H4 (cell line): ENCODE results near the gene CALR. TPM values are rescaled to one million over a fixed set of nuclear protein-coding genes. Genes with fewer than 3 reads are reported as not detected.
"Not testable (repeated sequence)": the region's sequence is repeated elsewhere in the genome, so short reads cannot be mapped to it uniquely, and the experiment has no call there.

Experiments
- DNase-seq: peaks from one replicate; pipeline ENCODE4 v3.0.0-alpha.2; 2015; ENCODE audit warnings: low spot score
- total RNA-seq: library from RNA; depleted of rRNA; stranded (reverse); fragments of >200 nt; shearing (Covaris generic); gene quantifications from 2 replicates; pipeline ENCODE4 v1.2.3, GENCODE V29; 2014; rRNA removed

CALR gene
- total RNA-seq: 1,463 and 1,526 TPM in 2 replicates

DNA sequence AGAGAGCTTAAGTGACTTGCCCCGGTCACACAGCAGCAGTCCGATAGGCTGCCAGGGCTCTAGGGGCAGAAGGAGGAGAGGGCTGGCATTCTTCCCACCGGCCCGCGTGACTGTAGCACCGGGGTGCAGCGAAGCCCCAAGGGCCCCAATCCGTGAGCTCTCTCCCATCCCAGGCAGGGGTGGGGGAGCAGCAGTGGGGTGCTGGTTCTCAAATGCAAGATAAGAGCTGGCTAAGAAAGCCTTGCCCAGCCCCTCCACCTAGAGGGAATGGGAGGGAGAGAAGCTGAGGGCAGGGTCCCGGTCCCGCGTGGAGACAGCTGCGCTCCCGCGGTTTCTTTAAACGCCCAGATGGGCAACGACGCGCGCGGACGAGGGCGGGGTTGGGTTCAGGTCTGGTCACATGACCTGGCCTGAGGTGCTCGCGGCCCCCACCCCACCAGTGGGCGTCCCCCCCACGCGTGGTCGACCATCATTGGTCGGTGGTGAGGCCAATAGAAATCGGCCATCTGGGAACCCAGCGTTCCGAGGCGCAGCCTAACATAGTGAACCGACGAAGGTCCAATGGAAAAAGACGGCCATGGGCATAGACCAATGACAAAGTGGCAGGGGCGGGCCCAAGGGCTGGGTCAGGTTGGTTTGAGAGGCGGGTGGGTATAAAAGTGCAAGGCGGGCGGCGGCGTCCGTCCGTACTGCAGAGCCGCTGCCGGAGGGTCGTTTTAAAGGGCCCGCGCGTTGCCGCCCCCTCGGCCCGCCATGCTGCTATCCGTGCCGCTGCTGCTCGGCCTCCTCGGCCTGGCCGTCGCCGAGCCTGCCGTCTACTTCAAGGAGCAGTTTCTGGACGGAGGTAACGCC, at the start of gene CALR:
Gene CALR, plus strand, starts transcription at position 683 of the 852 bp plus-strand sequence. Its CDS starts 71 bp downstream, at position 754.
- DNase-seq: peak; percentile 99

GRCh38 chr19:12890299-12890786, 48.1 kb upstream of the CALR start:
- not testable (repeated sequence) for DNase-seq

- peak; percentile 99 for DNase-seq
Observed at GRCh38 chr19:12890787-12891552, 47.4 kb upstream of the CALR start, which contains the start of gene GCDH. Gene GCDH, plus strand, starts transcription at chr19:12891160. Its CDS starts 145 bp downstream, at chr19:12891305.

- DNase-seq: no peak
Observed at GRCh38 chr19:12891553-12892021, 46.8 kb upstream of the CALR start.

DNA sequence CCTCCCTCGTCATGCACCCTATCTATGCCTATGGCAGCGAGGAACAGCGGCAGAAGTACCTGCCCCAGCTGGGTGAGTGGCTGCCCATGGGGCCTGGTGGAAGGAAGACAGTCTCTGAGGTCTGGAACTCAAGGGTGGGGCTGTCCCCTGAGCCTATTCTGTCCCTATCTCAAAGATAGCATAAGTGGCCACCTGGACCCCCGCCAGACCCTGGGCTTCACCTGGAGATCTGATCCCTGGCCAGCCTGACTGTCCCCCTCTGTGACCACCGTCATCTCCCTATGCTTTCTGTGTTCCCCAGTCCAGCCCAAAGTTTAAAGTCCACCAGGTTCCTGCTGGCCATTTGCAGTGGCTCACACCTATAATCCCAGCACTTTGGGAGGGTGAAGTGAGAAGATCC, 44.8 kb upstream of the CALR start:
- no peak for DNase-seq

- DNase-seq: no peak
Observed at GRCh38 chr19:12896460-12896859, 41.9 kb upstream of the CALR start.

DNA sequence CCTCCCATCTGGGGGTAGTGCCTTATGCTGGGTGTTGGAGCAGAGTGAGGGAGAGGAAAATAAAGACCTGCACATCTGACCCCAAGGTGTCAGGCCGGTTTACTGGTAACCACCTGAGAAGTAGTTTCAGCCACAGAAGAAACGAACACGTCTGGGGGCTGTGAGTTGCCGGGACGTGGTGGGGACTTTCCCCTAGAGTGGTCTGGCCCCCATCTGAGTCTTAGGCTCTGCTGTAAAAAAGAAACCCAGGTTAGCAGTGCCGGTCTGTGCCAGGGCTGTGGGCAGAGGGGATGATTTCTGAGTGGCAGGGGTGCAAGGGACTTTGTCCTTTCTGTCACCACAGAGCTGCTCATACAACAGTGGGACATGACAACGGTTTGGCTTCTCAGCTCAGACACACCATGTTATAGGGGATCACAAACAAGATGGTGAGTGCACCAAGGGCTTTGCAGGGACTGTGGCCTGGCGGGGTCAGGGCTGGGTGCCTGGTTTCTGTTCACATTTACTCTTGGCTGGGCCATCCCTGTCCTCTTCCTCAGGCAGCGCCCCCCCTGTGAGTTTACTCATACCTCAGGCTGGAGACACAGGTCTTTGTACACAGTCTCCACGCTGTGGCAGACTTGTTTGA, 38.4 kb upstream of the CALR start:
- no peak for DNase-seq

DNA sequence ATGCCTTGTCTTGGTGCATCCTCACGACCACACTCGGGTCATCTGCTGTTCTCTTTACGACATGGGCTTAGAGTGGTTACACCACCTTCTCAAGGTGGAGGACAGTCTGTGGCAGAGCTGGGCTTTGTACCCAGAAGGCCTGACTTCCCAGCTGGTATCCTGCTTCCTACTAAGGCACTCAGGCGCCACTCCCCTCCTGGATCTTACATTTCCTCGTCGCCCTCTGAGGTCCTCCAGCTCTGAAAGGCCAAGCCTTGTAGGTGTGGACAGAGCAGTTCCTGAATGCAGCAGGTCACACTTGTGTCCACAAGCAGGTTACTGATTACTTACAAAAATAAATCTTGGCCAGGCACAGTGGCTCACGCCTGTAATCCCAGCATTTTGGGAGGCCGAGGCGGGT, 31.2 kb upstream of the CALR start:
- no peak for DNase-seq

DNA sequence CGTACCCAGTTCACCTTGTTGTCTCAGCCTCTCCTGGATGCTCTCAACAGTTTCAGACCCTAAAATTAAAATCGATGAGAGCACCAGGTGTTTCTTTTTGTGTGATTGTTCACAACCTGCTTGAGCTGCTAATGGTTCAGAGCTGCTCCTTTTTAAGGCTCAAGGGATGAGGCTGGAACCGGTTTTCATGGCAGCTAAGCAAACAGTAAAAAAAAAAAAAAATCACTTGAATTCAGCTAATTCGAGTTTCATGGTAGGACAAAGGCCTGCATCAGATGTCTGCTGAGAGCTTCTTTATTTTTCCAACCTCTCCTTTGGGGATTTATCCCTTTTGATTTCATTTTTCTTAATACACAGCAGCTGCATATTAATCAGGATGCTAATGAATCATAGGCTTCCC, 25.8 kb upstream of the CALR start:
- DNase-seq: no peak

- DNase-seq: peak; percentile 87
Observed at GRCh38 chr19:12913011-12913561, 25.3 kb upstream of the CALR start.

GRCh38 chr19:12913851-12914690, 24.3 kb upstream of the CALR start:
- no peak for DNase-seq

- DNase-seq: not testable (repeated sequence)
Observed at GRCh38 chr19:12915860-12916259, 22.5 kb upstream of the CALR start.

GRCh38 chr19:12918253-12918652, 20.2 kb upstream of the CALR start:
- DNase-seq: no peak

DNA sequence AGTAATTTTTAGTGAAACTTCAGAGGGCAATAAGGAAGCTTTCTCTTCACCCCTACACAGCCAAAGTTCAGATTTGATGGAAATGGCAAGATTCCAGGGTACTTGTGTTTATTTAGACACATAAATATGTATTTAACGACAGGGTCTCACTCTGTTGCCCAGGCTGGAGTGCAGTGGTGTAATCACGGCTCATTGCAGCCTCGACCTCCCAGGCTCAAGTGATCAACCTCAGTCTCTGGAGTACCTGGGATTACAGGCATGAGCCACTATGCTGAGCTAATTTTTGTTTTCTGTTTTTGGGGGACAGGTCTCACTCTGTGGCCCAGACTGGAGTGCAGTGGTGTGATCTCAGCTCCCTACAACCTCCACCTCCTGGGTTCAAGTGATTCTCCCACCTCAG, 17.4 kb upstream of the CALR start:
- DNase-seq: no peak

- DNase-seq: no peak
Observed at GRCh38 chr19:12922959-12923358, 15.4 kb upstream of the CALR start.

DNA sequence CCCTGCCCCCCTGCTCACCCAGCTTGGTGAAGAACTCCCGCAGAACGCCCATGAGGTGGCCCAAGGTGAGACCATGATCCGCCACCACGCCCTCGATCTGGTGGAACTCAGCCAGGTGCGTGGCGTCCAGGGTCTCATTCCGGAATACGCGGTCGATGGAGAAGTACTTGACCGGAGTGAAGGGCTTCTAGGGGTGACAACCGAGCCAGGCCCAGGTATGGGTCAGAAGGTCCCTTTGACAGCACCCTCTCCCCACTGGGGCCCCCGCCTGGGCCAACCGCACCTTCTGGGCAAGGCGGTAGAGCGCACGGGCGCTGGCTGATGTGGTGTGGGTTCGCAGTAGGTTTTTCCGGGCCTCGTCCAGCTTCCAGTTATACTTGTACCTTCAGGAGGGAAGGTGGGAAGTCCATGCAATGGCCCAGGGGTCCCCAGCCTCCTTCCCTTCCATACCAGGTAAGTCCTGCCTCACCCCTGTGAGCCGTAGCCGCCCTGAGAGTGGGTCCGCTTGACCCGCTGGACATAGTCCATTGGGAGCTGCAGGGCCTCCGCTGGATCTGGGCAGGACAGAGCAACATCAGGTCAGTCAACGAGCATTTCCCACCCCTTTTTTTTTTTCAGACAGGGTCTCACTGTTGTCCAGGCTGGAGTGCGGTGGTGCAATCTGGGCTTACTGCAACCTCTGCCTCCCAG, 13.6 kb upstream of the CALR start:
- DNase-seq: no peak

DNA sequence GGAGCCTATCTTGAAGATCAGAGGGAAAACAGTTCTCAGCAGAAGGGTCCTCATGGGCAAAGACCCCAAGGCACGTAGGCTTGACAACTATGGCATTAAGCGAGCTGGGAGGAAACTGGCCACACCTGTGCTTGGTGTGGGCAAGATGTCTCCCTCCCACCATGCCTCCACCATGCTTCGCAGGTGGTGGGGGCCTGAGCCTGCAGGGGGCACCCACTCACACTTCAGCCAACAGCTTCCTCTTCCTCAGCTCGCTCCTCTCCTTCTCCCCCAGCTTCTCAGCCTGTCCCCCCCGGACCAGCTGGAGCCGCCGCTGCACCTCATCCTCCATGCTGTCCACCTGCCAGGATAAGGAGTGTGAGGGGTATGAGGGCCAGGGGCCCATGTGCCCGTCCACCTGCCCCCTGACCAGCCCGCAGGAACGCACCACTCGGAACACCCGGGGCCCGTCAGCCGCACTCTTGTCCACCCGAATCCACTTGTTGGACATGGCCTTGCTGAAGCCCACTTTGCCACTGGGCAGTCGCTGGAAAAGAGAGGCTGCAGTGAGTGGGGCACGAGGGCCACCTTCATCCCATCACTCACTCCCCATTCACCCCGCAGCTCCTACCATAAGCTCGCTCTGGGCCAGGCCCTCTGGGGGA, 8.3 kb upstream of the CALR start:
- DNase-seq: no peak

DNA sequence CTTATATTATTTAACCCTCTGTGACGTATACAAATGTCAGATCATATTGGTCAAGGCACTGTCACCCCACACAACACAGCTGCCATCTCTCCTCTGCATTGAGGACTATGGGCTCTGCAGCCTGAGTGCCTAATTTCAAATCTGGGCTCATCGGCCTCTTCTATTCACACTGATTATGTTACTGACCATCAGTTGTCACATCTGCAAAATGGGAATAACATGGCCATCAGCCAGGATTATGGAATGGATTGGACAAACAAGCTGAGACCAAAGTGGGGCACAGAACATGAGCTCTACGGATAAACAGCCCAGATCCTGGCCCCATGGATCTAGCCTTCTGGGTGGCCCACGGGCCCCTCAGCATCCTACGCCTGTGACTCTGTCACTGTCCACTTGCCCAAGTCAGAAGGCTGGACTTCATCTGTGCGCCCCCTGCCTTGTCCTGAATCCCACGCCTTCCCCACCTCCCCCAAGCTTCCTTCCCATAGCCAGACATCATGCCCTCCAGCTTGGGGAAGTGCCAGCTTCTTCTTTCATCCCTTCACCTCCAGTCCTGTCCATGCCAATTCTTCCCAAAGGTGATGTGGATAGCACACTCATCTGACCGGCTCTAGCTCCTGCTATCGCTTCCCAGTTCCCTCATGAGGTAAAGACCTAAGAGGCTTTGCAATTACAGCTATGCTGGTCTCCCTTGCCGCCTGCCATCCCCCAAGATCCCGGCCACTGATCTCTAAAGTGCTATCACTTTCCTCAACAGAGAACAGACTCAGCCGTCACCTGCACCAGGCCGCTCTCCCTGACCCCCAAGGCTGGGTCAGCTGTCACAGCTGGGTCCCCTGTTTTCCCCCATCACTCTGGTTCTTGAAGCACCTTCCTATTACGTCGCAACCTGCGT, 5.8 kb upstream of the CALR start:
- no peak for DNase-seq
